Heart right ventricle (tissue), 16 donors: Measurements from ENCODE around the gene OR2T35. TPM values are rescaled to one million over a fixed set of nuclear protein-coding genes. Genes with fewer than 3 reads are reported as not detected.

Experiments used
- ATAC-seq, 8 donors: fragments of 200-7000 bp; cut with Tn5 transposase; one replicate each; pipeline ENCODE4 v1.9.1; 2020; ENCODE audit warnings: mild to moderate bottlenecking in 8 of 8, moderate library complexity in 8 of 8, moderate number of reproducible peaks in 1 of 8
- DNase-seq, 2 donors: peaks; one replicate each; pipeline ENCODE4 v3.0.0-alpha.2; 2020
- H3K27ac ChIP-seq, 10 donors: fragments of 200-600 bp; sonication (generic) in 2 of 10; one replicate each; pipeline versions ENCODE4 v1.5.0 to v1.8.0; 2020 to 2022; ENCODE audit warnings: mild to moderate bottlenecking in 3 of 10
- H3K27me3 ChIP-seq, 7 donors: fragments of 200-600 bp; one replicate each; pipeline ENCODE4 v1.8.0; 2021 to 2022; ENCODE audit warnings: mild to moderate bottlenecking in 2 of 7
- H3K36me3 ChIP-seq, 9 donors: fragments of 200-600 bp; sonication (generic) in 1 of 9; one replicate each; pipeline versions ENCODE4 v1.5.0 to v1.8.0; 2020 to 2022; ENCODE audit warnings: mild to moderate bottlenecking in 2 of 9
- H3K4me1 ChIP-seq, 9 donors: fragments of 200-600 bp; sonication (generic) in 1 of 9; one replicate each; pipeline versions ENCODE4 v1.5.0 to v1.8.0; 2020 to 2022; ENCODE audit warnings: mild to moderate bottlenecking in 4 of 9
- H3K4me3 ChIP-seq, 10 donors: fragments of 200-600 bp; sonication (generic) in 2 of 10; one replicate each; pipeline versions ENCODE4 v1.5.0 to v1.8.0; 2020 to 2022; ENCODE audit warnings: mild to moderate bottlenecking in 7 of 10, moderate library complexity in 2 of 10
- H3K9me3 ChIP-seq, 11 donors: fragments of 200-600 bp in 10 of 11; sonication (generic) in 2 of 11; one replicate each; pipeline versions ENCODE4 v1.5.0 to v1.8.0; 2013 to 2022; ENCODE audit warnings: mild to moderate bottlenecking in 2 of 11, control low read depth in 1 of 11, moderate library complexity in 1 of 11
- CTCF ChIP-seq, 9 donors: fragments of 200-600 bp; sonication (generic) in 2 of 9; IDR thresholded peaks; one replicate each; pipeline versions ENCODE4 v1.5.0 to v1.8.0; 2021 to 2022; ENCODE audit warnings: antibody characterized with exemption in 9 of 9, mild to moderate bottlenecking in 5 of 9, moderate library complexity in 1 of 9
- WGBS, 2 donors: extraction: QIAGEN DNeasy Blood & Tissue Kit; methylation state at CpG; one replicate each; pipeline ENCODE4 v1.1.7; 2013; ENCODE audit warnings: inconsistent platforms in 1 of 2; 5-methylcytosine and 5-hydroxymethylcytosine counted together
- intact Hi-C, 10 donors: fragments of 100-400 bp; cut with DNase I; formaldehyde crosslinking; loops; one replicate each; pipeline versions ENCODE4 v1.11.1 to v1.14.2; 2022
- polyA plus RNA-seq, 2 donors: library from polyadenylated mRNA; stranded (reverse); fragments of 200-250 nt; gene quantifications; one replicate each; pipeline ENCODE4 v1.2.3, GENCODE V29; 2013
- total RNA-seq, 10 donors: library from RNA; stranded (reverse); fragmentation: NEBNext Ultra II Directional in 3 of 10; extraction: Animal tissue kit (Norgen Biotek cat#: 25700) in 3 of 10; gene quantifications; one replicate each; pipeline versions ENCODE4 v1.2.1 to v1.2.4, GENCODE V29; 2021 to 2023
- donor health status: Arrhythmogenic right ventricular cardiomyopathy.
- donor health status: ischemic (EF 13 %, LVEDD 7.1; RV severe dilation, severe dysfunction).
- donor health status: healthy with polysubstance abuse.
- donor health status: DM: no; HTN: yes; CAD: no.
- donor health status: DM: no; HTN: no; CAD: no.
- donor health status: ischemic (EF 25% LVEDD 6.9; RV normal size, moderate dysfunction).
- donor health status: ischemic (EF 25% LVEDD 5.7; RV mildly dilated, moderate dysfunction).
- donor health status: healthy.
- donor health status: DM: yes; HTN: yes; CAD: no.
- donor health status: Ischemic cardiomyopathy.
- donor health status: ischemic (EF 35%, LVEDD 5.7; RV mildly dilated, moderate dysfunction).
- donor health status: nonischemic (EF 11% LVEDD 7.7; RV severe dilation, severe dysfunction).
- donor health status: DM: yes; HTN: yes; CAD: no.
- donor health status: PGD.
- donor health status: ischemic (EF 29% LVEDD 5.4; RV normal size, mild dysfunction).
- donor health status: nonischemic (EF 23%, LVEDD 6.1; RV moderate dilation, normal function).

OR2T35 gene
- total and polyA plus RNA-seq, 12 donors: not detected

- H3K36me3 ChIP-seq: no peaks in the 10 kb centered on the region
- no peak for TF ChIP-seq CTCF (IDR thresholded peaks at IDR 0.05)
- DNase-seq (no peak), ATAC-seq (no peak)
- H3K27me3 ChIP-seq: peaks cover 0 to 3% (median 0%) of the 10 kb centered on the region in 7 donors
- no peak overlapping the region for H3K27ac ChIP-seq
- H3K4me3 ChIP-seq: no peak overlapping the region
- H3K4me1 ChIP-seq: no peaks in the 10 kb centered on the region
- no peaks in the 10 kb centered on the region for H3K9me3 ChIP-seq
- WGBS, 2 donors: 72 to 75% methylated on average over 2 of the region's 2 CpGs
- intact Hi-C loops: no loop called here
Measured at GRCh38 chr1:248596615-248597014, 48.5 kb downstream of the OR2T35 start.

GRCh38 chr1:248593226-248593625 lies 51.9 kb downstream of the OR2T35 start:
- Histone ChIP-seq H3K4me1 (no peaks in the 10 kb centered on the region), H3K36me3 (no peaks in the 10 kb centered on the region), H3K27me3 (no peaks in the 10 kb centered on the region), H3K27ac (no peak overlapping the region), H3K4me3 (no peak overlapping the region), H3K9me3 (no peaks in the 10 kb centered on the region)
- 81 to 86% methylated on average over 5 of the region's 5 CpGs for WGBS, 2 donors
- DNase-seq (no peak), ATAC-seq (no peak)
- no peak for TF ChIP-seq CTCF (IDR thresholded peaks at IDR 0.05)
- intact Hi-C loops: no loop called here

- Histone ChIP-seq H3K27ac (no peak overlapping the region), H3K4me3 (no peak overlapping the region), H3K36me3 (no peaks in the 10 kb centered on the region), H3K4me1 (no peaks in the 10 kb centered on the region), H3K9me3 (no peaks in the 10 kb centered on the region), H3K27me3 (no peaks in the 10 kb centered on the region)
- no peak for DNase-seq
- TF ChIP-seq CTCF (IDR thresholded peaks at IDR 0.05): no peak
- 67 to 80% methylated on average over 1 of the region's 1 CpG for WGBS, 2 donors
- intact Hi-C loops: no loop called here
- no peak for ATAC-seq
Measured at GRCh38 chr1:248592655-248593054, 52.4 kb downstream of the OR2T35 start.

GRCh38 chr1:248590055-248590454 lies 55.0 kb downstream of the OR2T35 start:
- intact Hi-C loops: no loop called here
- DNase-seq: no peak
- no peak for TF ChIP-seq CTCF (IDR thresholded peaks at IDR 0.05)
- Histone ChIP-seq H3K36me3 (no peaks in the 10 kb centered on the region), H3K4me3 (no peak overlapping the region), H3K4me1 (no peaks in the 10 kb centered on the region), H3K9me3 (no peaks in the 10 kb centered on the region), H3K27ac (no peak overlapping the region), H3K27me3 (no peaks in the 10 kb centered on the region)
- 86 to 92% methylated on average over 17 of the region's 17 CpGs for WGBS, 2 donors
- no peak for ATAC-seq

- intact Hi-C loops: no loop called here
- Histone ChIP-seq H3K9me3 (no peaks in the 10 kb centered on the region), H3K36me3 (no peaks in the 10 kb centered on the region), H3K4me3 (no peak overlapping the region), H3K4me1 (no peaks in the 10 kb centered on the region), H3K27ac (no peak overlapping the region), H3K27me3 (no peaks in the 10 kb centered on the region)
- WGBS, 2 donors: 72 to 79% methylated on average over 3 of the region's 3 CpGs
- ATAC-seq: no peak
- TF ChIP-seq CTCF (IDR thresholded peaks at IDR 0.05): no peak
- DNase-seq: no peak
Measured at GRCh38 chr1:248589334-248589733, 55.7 kb downstream of the OR2T35 start.
